Tibial artery (tissue), 4 donors: ENCODE data around the gene BLOC1S5.
A peak's percentile ranks its signal among the peaks of the same experiment; 100 is the strongest.

ENCODE experiments used
- DNase-seq, 2 donors: peaks; one replicate each; pipeline ENCODE4 v3.0.0-alpha.2; 2019
- H3K27ac ChIP-seq, 2 donors: fragments of 200-600 bp; sonication (generic) in 1 of 2; 1 replicate in 1 of 2; 2 replicates in 1 of 2; pipeline ENCODE4 v1.5.1; 2018 to 2019; ENCODE audit warnings: mild to moderate bottlenecking in 1 of 2
- H3K27me3 ChIP-seq, 2 donors: fragments of 200-600 bp; sonication (generic) in 1 of 2; one replicate each; pipeline versions ENCODE4 v1.5.1 to v1.6.0; 2016 to 2019
- H3K36me3 ChIP-seq, 3 donors: fragments of 200-600 bp; sonication (generic) in 2 of 3; one replicate each; pipeline ENCODE4 v1.5.1; 2016 to 2019; ENCODE audit warnings: mild to moderate bottlenecking in 2 of 3
- H3K4me1 ChIP-seq, 4 donors: fragments of 200-600 bp; sonication (generic) in 2 of 4; 1 replicate in 3 of 4; 2 replicates in 1 of 4; pipeline ENCODE4 v1.5.1; 2016 to 2019
- H3K4me3 ChIP-seq, 2 donors: fragments of 200-600 bp; sonication (generic) in 1 of 2; 1 replicate in 1 of 2; 2 replicates in 1 of 2; pipeline ENCODE4 v1.5.1; 2018 to 2019; ENCODE audit warnings: mild to moderate bottlenecking in 2 of 2
- H3K9me3 ChIP-seq, 3 donors: fragments of 200-600 bp; sonication (generic) in 1 of 3; one replicate each; pipeline ENCODE4 v1.5.1; 2016 to 2019
- intact Hi-C: fragments of 100-400 bp; cut with DNase I; formaldehyde crosslinking; loops from one replicate; pipeline ENCODE4 v1.15.0; 2023; ENCODE audit warnings: low total_unique reads
- TF ChIP-seq, protein P1 (sequence below), 2 experiments: fragments of 200-600 bp in 1 of 2; fragments of 450-650 bp in 1 of 2; IDR thresholded peaks; one replicate each; pipeline ENCODE4 v1.5.1; 2017 to 2019; ENCODE audit warnings: antibody characterized with exemption in 2 of 2, mild to moderate bottlenecking in 1 of 2, moderate library complexity in 1 of 2

Gene BLOC1S5

DNA sequence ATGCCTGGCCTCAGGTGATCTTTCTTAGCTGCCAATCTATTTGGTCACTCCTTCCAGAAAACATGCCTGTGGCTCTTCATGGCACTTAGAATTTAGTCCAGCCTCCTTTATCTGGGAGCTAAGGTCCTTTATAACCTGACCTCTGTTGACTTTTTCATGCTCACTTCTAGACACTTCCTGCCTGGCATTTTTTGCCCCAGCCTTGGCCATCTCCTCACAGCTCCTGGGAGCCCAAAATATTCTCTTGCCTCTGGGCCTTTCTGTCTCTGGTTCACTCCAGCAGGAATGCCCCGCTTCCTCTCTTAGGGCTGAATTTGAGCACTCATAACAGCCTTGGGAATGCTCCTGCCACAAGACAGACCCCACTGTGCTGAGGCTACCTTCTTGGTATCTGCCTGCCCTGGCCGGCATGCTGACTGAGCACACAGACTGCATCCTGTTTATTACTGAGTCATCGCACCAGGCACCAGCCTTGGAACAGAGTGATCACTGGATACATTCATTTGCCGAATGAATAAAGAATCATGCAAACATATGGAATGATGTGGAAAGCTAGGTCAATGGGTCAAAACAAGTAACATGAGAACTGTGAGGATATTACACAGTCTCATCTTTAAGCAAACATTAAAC lies 44.0 kb upstream of the BLOC1S5 start:
- no peak for DNase-seq
- H3K4me1 ChIP-seq: no peaks in the 10 kb centered on the region
- H3K36me3 ChIP-seq: no peaks in the 10 kb centered on the region
- H3K27ac ChIP-seq: no peak overlapping the region
- no peaks in the 10 kb centered on the region for H3K9me3 ChIP-seq
- intact Hi-C loops: no loop called here
- TF ChIP-seq, protein P1, sequence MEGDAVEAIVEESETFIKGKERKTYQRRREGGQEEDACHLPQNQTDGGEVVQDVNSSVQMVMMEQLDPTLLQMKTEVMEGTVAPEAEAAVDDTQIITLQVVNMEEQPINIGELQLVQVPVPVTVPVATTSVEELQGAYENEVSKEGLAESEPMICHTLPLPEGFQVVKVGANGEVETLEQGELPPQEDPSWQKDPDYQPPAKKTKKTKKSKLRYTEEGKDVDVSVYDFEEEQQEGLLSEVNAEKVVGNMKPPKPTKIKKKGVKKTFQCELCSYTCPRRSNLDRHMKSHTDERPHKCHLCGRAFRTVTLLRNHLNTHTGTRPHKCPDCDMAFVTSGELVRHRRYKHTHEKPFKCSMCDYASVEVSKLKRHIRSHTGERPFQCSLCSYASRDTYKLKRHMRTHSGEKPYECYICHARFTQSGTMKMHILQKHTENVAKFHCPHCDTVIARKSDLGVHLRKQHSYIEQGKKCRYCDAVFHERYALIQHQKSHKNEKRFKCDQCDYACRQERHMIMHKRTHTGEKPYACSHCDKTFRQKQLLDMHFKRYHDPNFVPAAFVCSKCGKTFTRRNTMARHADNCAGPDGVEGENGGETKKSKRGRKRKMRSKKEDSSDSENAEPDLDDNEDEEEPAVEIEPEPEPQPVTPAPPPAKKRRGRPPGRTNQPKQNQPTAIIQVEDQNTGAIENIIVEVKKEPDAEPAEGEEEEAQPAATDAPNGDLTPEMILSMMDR (IDR thresholded peaks at IDR 0.05): no peak
- peaks cover 0 to 20% of the 10 kb centered on the region in 2 donors for H3K27me3 ChIP-seq
- H3K4me3 ChIP-seq: no peak overlapping the region

DNA sequence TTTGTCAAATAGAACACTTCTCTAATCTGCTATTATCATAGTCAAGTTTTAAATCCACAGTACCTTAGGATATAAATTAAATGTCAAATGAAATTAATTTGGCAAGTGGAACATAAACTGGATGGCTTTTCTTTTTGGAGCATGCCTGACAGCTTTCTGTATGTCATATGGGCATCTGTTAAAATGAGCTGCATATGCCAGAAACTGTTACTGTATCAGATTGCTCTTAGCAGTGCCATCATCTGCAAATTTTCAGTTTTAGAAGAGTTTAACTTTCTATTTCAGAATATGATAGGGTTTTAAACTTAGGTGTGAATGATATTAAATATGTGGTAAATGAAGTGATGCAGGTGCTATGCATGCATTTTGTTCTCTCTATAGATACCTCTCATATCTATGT lies 41.6 kb upstream of the BLOC1S5 start:
- Histone ChIP-seq H3K27me3 (peaks cover 0 to 20% of the 10 kb centered on the region in 2 donors), H3K36me3 (no peaks in the 10 kb centered on the region), H3K4me3 (no peak overlapping the region), H3K27ac (no peak overlapping the region), H3K9me3 (no peaks in the 10 kb centered on the region), H3K4me1 (peaks cover 0 to 8% (median 0%) of the 10 kb centered on the region in 4 donors)
- DNase-seq: no peak
- TF ChIP-seq, protein P1 (IDR thresholded peaks at IDR 0.05): no peak
- intact Hi-C loops: no loop called here

DNA sequence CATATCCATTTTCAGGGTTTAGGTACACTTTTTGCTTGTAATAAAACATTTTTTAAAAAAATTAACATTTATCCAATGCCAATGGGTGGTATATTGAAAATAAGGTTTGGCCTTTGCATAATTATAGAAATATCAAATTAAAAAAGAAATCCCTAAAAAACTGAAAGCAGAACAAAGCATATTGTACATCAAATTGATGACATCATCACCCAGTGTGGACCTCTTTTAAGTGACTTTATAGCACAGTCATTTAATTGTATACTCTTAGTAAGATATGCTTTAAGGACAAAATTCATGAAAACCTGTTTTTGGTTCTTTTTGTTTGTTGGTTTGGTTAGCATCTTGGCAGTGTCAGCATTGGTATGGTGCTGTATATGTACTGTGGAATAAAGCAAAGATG lies 39.5 kb upstream of the BLOC1S5 start:
- Histone ChIP-seq H3K36me3 (no peaks in the 10 kb centered on the region), H3K27ac (no peak overlapping the region), H3K9me3 (no peaks in the 10 kb centered on the region), H3K4me1 (peaks cover 0 to 8% (median 0%) of the 10 kb centered on the region in 4 donors), H3K27me3 (peaks cover 0 to 18% of the 10 kb centered on the region in 2 donors), H3K4me3 (no peak overlapping the region)
- DNase-seq: no peak
- TF ChIP-seq, protein P1 (IDR thresholded peaks at IDR 0.05): no peak
- intact Hi-C loops: no loop called here

DNA sequence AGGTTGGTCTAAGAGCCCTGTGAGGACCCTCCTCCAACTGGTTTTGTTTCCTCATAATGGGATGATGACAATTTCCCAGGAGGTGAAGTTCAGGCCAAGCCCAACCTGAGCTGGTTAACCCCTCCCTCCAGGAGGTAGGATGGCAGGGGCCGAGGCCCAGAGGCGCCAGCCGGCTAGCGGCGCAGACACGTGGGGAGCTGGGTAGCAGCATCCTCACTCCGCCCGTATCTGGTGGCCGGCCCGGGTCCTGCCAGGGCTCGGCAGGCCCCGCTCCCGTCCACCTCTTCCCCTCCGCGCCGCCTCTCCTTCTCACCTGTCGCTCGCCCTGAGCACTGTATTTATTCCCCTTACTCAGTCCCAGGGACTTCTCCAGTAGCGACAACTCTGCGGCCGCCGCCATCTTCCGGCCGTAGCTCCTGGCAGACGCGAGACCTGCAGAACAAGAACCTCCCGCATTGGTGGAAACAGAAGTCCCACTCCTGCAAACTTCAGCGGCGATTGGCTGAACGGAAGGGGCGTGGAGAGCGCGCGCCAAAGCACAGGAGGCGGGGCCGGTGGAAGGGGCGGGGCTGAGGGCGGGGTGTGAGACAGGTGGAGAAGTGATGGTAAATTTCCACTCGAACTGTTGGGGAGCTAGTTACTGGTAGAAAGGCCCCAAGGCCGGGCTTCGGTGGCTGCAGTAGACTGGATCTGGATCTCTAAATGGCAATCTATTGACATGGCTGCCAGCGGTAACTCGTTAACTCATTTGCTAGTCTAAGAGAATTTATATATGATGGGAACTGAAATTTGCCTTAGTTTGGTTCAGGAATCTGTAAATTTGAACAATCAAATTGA lies 38.2 kb upstream of the BLOC1S5 start, which contains the start of gene EEF1E1:
EEF1E1 (minus strand) TSS at position 427 of the 837 bp plus-strand sequence; CDS start at position 400, 27 bp downstream.
- H3K27me3 ChIP-seq: peaks cover 0 to 8% of the 10 kb centered on the region in 2 donors
- no peaks in the 10 kb centered on the region for H3K9me3 ChIP-seq
- DNase-seq: peak; percentile 91 to 96
- TF ChIP-seq, protein P1 (IDR thresholded peaks at IDR 0.05): no peak
- peak within 1 kb of the TSS; percentile 58 to 77 for H3K27ac ChIP-seq
- peaks cover 0 to 8% (median 0%) of the 10 kb centered on the region in 4 donors for H3K4me1 ChIP-seq
- intact Hi-C loops: no loop called here
- peak within 1 kb of the TSS; percentile 73 to 83 for H3K4me3 ChIP-seq
- no peaks in the 10 kb centered on the region for H3K36me3 ChIP-seq

DNA sequence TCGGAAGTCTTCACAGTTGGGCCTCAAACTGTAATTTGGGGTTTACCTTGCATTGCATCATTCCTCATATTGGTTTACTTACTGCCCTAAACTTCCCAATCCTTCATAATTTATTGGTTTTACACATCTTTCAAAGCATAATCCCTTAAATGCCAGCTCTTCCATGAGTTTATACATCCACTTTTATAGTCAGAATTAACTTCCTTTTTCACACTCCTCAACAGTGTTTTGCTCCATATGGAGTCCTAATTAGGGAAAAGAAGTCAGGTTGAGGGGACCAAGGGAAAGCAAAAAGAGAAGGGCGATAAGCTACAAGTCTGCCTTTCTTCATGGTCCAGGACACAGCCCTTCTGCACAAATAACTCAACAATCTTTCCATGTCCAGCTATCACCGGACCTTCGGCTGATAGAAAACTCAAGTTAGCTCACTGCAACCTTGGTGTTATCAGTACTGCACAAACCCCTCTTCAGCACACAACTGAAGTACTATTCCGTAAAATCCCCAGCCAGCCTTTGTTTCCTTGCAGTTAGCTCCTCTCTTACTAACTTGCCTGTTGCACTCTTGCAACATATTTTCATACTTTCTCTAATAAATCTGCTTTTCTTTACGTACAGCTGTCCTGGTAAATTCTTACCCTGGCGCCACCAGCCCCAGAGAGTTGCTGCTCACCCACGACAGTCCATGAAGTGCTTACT lies 36.1 kb upstream of the BLOC1S5 start:
- TF ChIP-seq, protein P1 (IDR thresholded peaks at IDR 0.05): no peak
- intact Hi-C loops: no loop called here
- Histone ChIP-seq H3K27me3 (no peaks in the 10 kb centered on the region), H3K27ac (no peak overlapping the region), H3K9me3 (no peaks in the 10 kb centered on the region), H3K4me3 (no peak overlapping the region), H3K36me3 (peaks cover 10 to 18% (median 14%) of the 10 kb centered on the region in 3 donors), H3K4me1 (peaks cover 0 to 8% (median 0%) of the 10 kb centered on the region in 4 donors)
- DNase-seq: no peak
